OCI-LY7 (cell line): ENCODE data around the gene OR2AT4. TPM values are rescaled to one million over a fixed set of nuclear protein-coding genes. Genes with fewer than 3 reads are reported as not detected.

Experiments
- BruUV-seq: library from RNA; stranded (reverse); fragments of 400-500 nt; replicated peaks from 2 replicates; lab custom pipeline; 2021; lab: Mats Ljungman, UMichigan
- CTCF ChIA-PET: fragments of 300-600 bp; sonication (Branson Sonifier 250); formaldehyde crosslinking; loops from one replicate; lab custom pipeline; 2022; ENCODE audit warnings: antibody characterized with exemption; ENCODE audit not compliant: unreplicated experiment; lab: Charles Lee
- POLR2A ChIA-PET: fragments of 300-600 bp; sonication (Branson Sonifier 250); formaldehyde crosslinking; loops from one replicate; lab custom pipeline; 2022; ENCODE audit warnings: antibody characterized with exemption; lab: Charles Lee
- DNase-seq: peaks from one replicate; pipeline ENCODE4 v3.0.0-alpha.2; 2015; ENCODE audit warnings: low spot score
- H2AFZ ChIP-seq: fragments of 200-600 bp; sonication (generic), shearing (Covaris generic); 2 replicates; pipeline ENCODE4 v1.6.1; 2014; ENCODE audit warnings: mild to moderate bottlenecking, antibody characterized with exemption, low read length, moderate library complexity
- H3K27ac ChIP-seq: fragments of 200-600 bp; sonication (generic); 2 replicates; pipeline ENCODE4 v1.5.1; 2014; ENCODE audit warnings: mixed run types, low read depth, mild to moderate bottlenecking, moderate library complexity, low read length, inconsistent platforms; ENCODE audit not compliant: poor library complexity, severe bottlenecking
- H3K36me3 ChIP-seq: fragments of 200-600 bp; sonication (generic); 2 replicates; pipeline ENCODE4 v1.6.1; 2014; ENCODE audit warnings: mild to moderate bottlenecking, antibody characterized with exemption, low read length, moderate library complexity, mixed read lengths; ENCODE audit not compliant: insufficient read depth
- H3K4me1 ChIP-seq: fragments of 200-600 bp; sonication (generic); 2 replicates; pipeline ENCODE4 v1.5.1; 2014; ENCODE audit warnings: mild to moderate bottlenecking, low read length; ENCODE audit not compliant: insufficient read depth, poor library complexity, severe bottlenecking
- H3K4me2 ChIP-seq: fragments of 200-600 bp; sonication (generic); 2 replicates; pipeline ENCODE4 v1.6.1; 2014; ENCODE audit warnings: mild to moderate bottlenecking, low read length
- H3K4me3 ChIP-seq: fragments of 200-600 bp; sonication (generic); 2 replicates; pipeline ENCODE4 v1.5.1; 2014; ENCODE audit warnings: mild to moderate bottlenecking, low read depth, low read length; ENCODE audit not compliant: poor library complexity, severe bottlenecking
- H3K79me2 ChIP-seq: fragments of 200-600 bp; sonication (generic); 2 replicates; pipeline ENCODE4 v1.6.1; 2016; ENCODE audit warnings: low read depth, mild to moderate bottlenecking, low read length, moderate library complexity, mixed read lengths; ENCODE audit not compliant: insufficient read depth
- H3K9me2 ChIP-seq: fragments of 200-600 bp; sonication (generic); 2 replicates; pipeline ENCODE4 v1.6.1; 2016; ENCODE audit warnings: mild to moderate bottlenecking, low read length, mixed read lengths; ENCODE audit not compliant: insufficient read depth
- H3K9me3 ChIP-seq: fragments of 200-600 bp; sonication (generic); 2 replicates; pipeline ENCODE4 v1.6.1; 2014; ENCODE audit warnings: mild to moderate bottlenecking, mixed run types, low read length, mixed read lengths
- H4K20me1 ChIP-seq: fragments of 200-600 bp; sonication (generic); 2 replicates; pipeline ENCODE4 v1.6.1; 2014; ENCODE audit warnings: mild to moderate bottlenecking, antibody characterized with exemption, low read length, moderate library complexity, mixed read lengths; ENCODE audit not compliant: insufficient read depth
- EZH2phosphoT487 ChIP-seq: fragments of 200-600 bp; sonication (generic); IDR thresholded peaks from 2 replicates; pipeline ENCODE4 v1.6.1; 2018; ENCODE audit warnings: low read depth, borderline replicate concordance, mild to moderate bottlenecking, mixed run types, antibody characterized with exemption, low read length, moderate library complexity, mixed read lengths
- intact Hi-C: fragments of 100-400 bp; cut with micrococcal nuclease; formaldehyde crosslinking; loops from one replicate; pipeline ENCODE4 v1.10.0; 2022; ENCODE audit not compliant: unreplicated experiment
- total RNA-seq, 2 experiments: library from RNA; depleted of rRNA in 1 of 2; stranded (reverse); fragments of >200 nt in 1 of 2; shearing (Covaris generic) in 1 of 2; gene quantifications; 2 replicates each; pipeline ENCODE4 v1.2.3, GENCODE V29; 2014 to 2022
- TF ChIP-seq, protein P1 (sequence below): fragments of 200-600 bp; sonication (generic); conservative IDR thresholded peaks from 2 replicates; pipeline ENCODE4 v1.5.1; 2014; ENCODE audit warnings: mild to moderate bottlenecking, antibody characterized with exemption, low read length, moderate library complexity, mixed read lengths

The OR2AT4 gene
- total RNA-seq, 2 experiments from 2014 or later, result not detected

DNA sequence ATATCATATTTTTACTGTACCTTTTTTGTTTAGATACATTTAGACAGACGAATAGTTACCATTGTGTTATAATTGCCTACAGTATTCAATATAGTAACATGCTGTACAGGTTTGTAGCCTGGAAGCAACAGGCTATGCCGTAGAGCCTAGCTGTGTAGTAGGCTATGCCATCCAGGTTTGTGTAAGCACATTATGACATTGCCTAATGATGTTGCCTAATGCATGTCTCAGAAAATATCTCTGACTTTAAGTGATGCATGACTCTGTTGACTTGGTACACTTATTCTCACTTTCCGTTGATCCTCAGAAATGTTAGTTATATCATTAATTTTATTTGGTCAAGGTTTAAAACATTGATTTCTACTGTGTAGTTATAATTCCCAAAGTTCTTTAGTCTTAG, 39.9 kb downstream of the OR2AT4 start:
- no TSS peak for BruUV-seq
- Histone ChIP-seq H3K9me2 (no peaks in the 10 kb centered on the region), H3K79me2 (no peaks in the 10 kb centered on the region), H3K4me2 (no peak overlapping the region), H4K20me1 (no peaks in the 10 kb centered on the region), H2AFZ (no peak overlapping the region), H3K9me3 (peaks cover 15% of the 10 kb centered on the region; the same call in 1 of the 2 replicates), H3K27ac (no peak overlapping the region), H3K4me1 (no peaks in the 10 kb centered on the region), H3K4me3 (no peak overlapping the region), H3K36me3 (peaks cover 15% of the 10 kb centered on the region)
- ChIA-PET CTCF (no interaction called here), POLR2A (interaction anchor here (0.6 to 1.4 kb wide), 7 partner anchors 10 to 138 kb away, joined by 3 to 6 read pairs (median 3); partner anchors contain the start of gene NEU3)
- intact Hi-C loops, result no loop called here
- TF ChIP-seq, protein P1, sequence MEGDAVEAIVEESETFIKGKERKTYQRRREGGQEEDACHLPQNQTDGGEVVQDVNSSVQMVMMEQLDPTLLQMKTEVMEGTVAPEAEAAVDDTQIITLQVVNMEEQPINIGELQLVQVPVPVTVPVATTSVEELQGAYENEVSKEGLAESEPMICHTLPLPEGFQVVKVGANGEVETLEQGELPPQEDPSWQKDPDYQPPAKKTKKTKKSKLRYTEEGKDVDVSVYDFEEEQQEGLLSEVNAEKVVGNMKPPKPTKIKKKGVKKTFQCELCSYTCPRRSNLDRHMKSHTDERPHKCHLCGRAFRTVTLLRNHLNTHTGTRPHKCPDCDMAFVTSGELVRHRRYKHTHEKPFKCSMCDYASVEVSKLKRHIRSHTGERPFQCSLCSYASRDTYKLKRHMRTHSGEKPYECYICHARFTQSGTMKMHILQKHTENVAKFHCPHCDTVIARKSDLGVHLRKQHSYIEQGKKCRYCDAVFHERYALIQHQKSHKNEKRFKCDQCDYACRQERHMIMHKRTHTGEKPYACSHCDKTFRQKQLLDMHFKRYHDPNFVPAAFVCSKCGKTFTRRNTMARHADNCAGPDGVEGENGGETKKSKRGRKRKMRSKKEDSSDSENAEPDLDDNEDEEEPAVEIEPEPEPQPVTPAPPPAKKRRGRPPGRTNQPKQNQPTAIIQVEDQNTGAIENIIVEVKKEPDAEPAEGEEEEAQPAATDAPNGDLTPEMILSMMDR, result no peak
- no peak for TF ChIP-seq EZH2phosphoT487
- no peak for DNase-seq

DNA sequence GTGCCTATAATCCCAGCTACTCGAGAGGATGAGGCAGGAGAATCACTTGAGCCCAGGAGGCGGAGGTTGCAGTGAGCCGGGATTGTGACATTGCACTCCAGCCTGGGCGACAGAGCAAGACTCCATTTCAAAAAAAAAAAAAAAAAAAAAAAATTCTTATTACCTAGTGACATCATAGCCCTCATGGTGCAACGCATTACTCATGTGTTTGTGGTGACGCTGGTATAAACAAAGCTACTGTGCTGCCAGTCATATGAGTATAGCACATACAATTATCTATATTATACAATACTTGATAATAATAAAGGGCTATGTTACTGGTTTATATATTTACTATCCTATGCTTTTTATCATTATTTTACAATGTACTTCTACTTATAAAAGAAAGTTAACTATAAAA, 41.2 kb downstream of the OR2AT4 start:
- POLR2A ChIA-PET, result interaction anchor here (0.7 to 1.0 kb wide), 2 partner anchors 11 to 1356 kb away, joined by 3 read pairs; no protein-coding TSS in a partner anchor
- CTCF ChIA-PET, result no interaction called here
- no peaks in the 10 kb centered on the region for H3K79me2 ChIP-seq

DNA sequence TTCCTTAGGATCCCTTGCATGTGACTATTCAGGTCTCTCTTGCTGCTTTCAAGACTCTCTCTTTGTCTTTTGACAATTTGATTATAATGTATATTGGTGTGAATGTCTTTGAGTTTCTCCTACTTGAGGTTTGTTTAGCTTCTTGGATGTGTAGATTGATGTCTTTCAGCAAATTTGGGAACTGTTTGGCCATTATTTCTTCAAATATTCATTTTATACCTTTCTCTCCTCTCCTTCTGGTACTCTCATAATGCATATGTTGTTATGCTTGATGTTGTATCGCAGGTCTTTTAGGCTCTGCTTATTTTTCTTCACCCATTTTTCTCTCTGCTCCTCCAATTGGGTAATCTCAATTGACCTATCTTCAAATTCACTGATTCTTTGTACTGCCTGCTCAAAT, 44.2 kb downstream of the OR2AT4 start:
- ChIA-PET CTCF (no interaction called here), POLR2A (interaction anchor here (2.3 to 3.6 kb wide), 2 partner anchors 12 to 16 kb away, joined by 8 to 16 read pairs; no protein-coding TSS in a partner anchor)
- TF ChIP-seq EZH2phosphoT487, result no peak
- TF ChIP-seq, protein P1, result no peak
- intact Hi-C loops, result no loop called here
- peak; percentile 13 for DNase-seq
- H3K4me2 ChIP-seq, result no peak overlapping the region
- peaks cover 15% of the 10 kb centered on the region for H3K36me3 ChIP-seq
- H4K20me1 ChIP-seq, result no peaks in the 10 kb centered on the region
- no peak overlapping the region for H2AFZ ChIP-seq
- no peaks in the 10 kb centered on the region for H3K9me2 ChIP-seq
- peaks cover 42% of the 10 kb centered on the region for H3K4me1 ChIP-seq
- no peaks in the 10 kb centered on the region for H3K79me2 ChIP-seq
- H3K27ac ChIP-seq, result no peak overlapping the region
- peaks cover 16% of the 10 kb centered on the region; the same call in 1 of the 2 replicates for H3K9me3 ChIP-seq
- H3K4me3 ChIP-seq, result no peak overlapping the region
- no TSS peak for BruUV-seq

More for the DNA sequence above, 41.2 kb downstream of the OR2AT4 start:
- Histone ChIP-seq H3K4me3 (no peak overlapping the region), H3K4me1 (peaks cover 12% of the 10 kb centered on the region), H3K4me2 (no peak overlapping the region), H3K36me3 (peaks cover 15% of the 10 kb centered on the region), H3K27ac (no peak overlapping the region), H2AFZ (no peak overlapping the region), H4K20me1 (no peaks in the 10 kb centered on the region), H3K9me3 (peaks cover 15% of the 10 kb centered on the region; the same call in 1 of the 2 replicates), H3K9me2 (no peaks in the 10 kb centered on the region)
- DNase-seq, result no peak
- TF ChIP-seq, protein P1, result no peak
- TF ChIP-seq EZH2phosphoT487, result no peak
- no TSS peak for BruUV-seq
- intact Hi-C loops, result no loop called here
